H1 (cell line): ENCODE results near the gene TRIM7. TPM values are rescaled to one million over a fixed set of nuclear protein-coding genes. Genes with fewer than 3 reads are reported as not detected.
"Not testable (repeated sequence)": the region's sequence is repeated elsewhere in the genome, so short reads cannot be mapped to it uniquely, and the experiment has no call there.

Experiments used
- CTCF ChIA-PET: fragments of 300-600 bp; sonication (Branson Sonifier 250); formaldehyde crosslinking; loops from one replicate; lab custom pipeline; 2021; ENCODE audit not compliant: partially characterized antibody; lab: Charles Lee
- POLR2A ChIA-PET: fragments of 300-600 bp; sonication (Branson Sonifier 250); formaldehyde crosslinking; loops from one replicate; lab custom pipeline; 2021; ENCODE audit warnings: inconsistent platforms; ENCODE audit not compliant: partially characterized antibody; lab: Charles Lee
- DNase-seq, 2 experiments: peaks; one replicate each; pipeline versions ENCODE4 v3.0.0 to v3.0.0-alpha.2; 2010 to 2022; ENCODE audit warnings: low spot score in 2 of 2, low read depth in 1 of 2, mixed read lengths in 1 of 2
- FAIRE-seq: peaks from 2 replicates; lab custom pipeline; 2011; peaks lifted over from hg19 to GRCh38; lab: Jason Lieb, UNC
- H2AFZ ChIP-seq: 2 replicates; pipeline ENCODE4 v1.8.1; 2012; ENCODE audit warnings: low read length, inconsistent platforms
- H2AK5ac ChIP-seq: 2 replicates; pipeline ENCODE4 v1.6.1; 2013; ENCODE audit warnings: low read depth, low read length
- H2BK120ac ChIP-seq: replicated peaks from 2 replicates; pipeline ENCODE3; 2013; ENCODE audit warnings: low read depth, low read length, inconsistent platforms
- H2BK12ac ChIP-seq: 2 replicates; pipeline ENCODE4 v1.6.1; 2013; ENCODE audit warnings: low read depth, low read length
- H2BK15ac ChIP-seq: 2 replicates; pipeline ENCODE4 v1.6.1; 2013; ENCODE audit warnings: low read length
- H2BK20ac ChIP-seq: 2 replicates; pipeline ENCODE4 v1.6.1; 2013; ENCODE audit warnings: low read length
- H2BK5ac ChIP-seq: 2 replicates; pipeline ENCODE4 v1.6.1; 2013; ENCODE audit warnings: low read depth, low read length
- H3K14ac ChIP-seq: 2 replicates; pipeline ENCODE4 v1.6.1; 2013; ENCODE audit warnings: inconsistent platforms; ENCODE audit not compliant: insufficient read length
- H3K18ac ChIP-seq: 2 replicates; pipeline ENCODE4 v1.6.1; 2013; ENCODE audit warnings: low read length; ENCODE audit errors: extremely low read depth
- H3K23ac ChIP-seq: 2 replicates; pipeline ENCODE4 v1.6.1; 2013; ENCODE audit warnings: inconsistent platforms; ENCODE audit not compliant: insufficient read length
- H3K23me2 ChIP-seq: 2 replicates; pipeline ENCODE4 v1.6.1; 2013; ENCODE audit warnings: low read depth, low read length
- H3K27ac ChIP-seq: 2 replicates; pipeline ENCODE4 v1.6.1; 2011; ENCODE audit warnings: low read depth, low read length, inconsistent platforms
- H3K27me3 ChIP-seq, 4 experiments: replicated peaks in 1 of 4; 1 replicate in 1 of 4; 2 replicates in 3 of 4; pipeline versions ENCODE4 v1.6.1 to v1.8.1; 2011 to 2013; ENCODE audit warnings: low read length in 3 of 4, mild to moderate bottlenecking in 3 of 4, inconsistent platforms in 2 of 4, mixed read lengths in 2 of 4, moderate library complexity in 1 of 4; ENCODE audit not compliant: control insufficient read depth in 3 of 4, insufficient read depth in 3 of 4; ENCODE audit errors: extremely low read depth in 1 of 4
- H3K36me3 ChIP-seq, 4 experiments: 2 replicates each; pipeline versions ENCODE4 v1.6.1 to v1.8.1; 2011 to 2013; ENCODE audit warnings: mild to moderate bottlenecking in 4 of 4, low read length in 3 of 4, moderate library complexity in 2 of 4, control low read depth in 1 of 4, inconsistent platforms in 1 of 4; ENCODE audit not compliant: insufficient read depth in 4 of 4, control insufficient read depth in 2 of 4
- H3K4ac ChIP-seq: replicated peaks from 2 replicates; pipeline ENCODE3; 2013; ENCODE audit warnings: low read length, low read depth, mixed read lengths, inconsistent platforms; ENCODE audit not compliant: insufficient read length
- H3K4me1 ChIP-seq, 4 experiments: replicated peaks in 1 of 4; 1 replicate in 1 of 4; 2 replicates in 3 of 4; pipeline versions ENCODE4 v1.6.1 to v1.8.1; 2011 to 2013; ENCODE audit warnings: low read length in 3 of 4, inconsistent platforms in 2 of 4, mixed read lengths in 1 of 4; ENCODE audit not compliant: insufficient read depth in 4 of 4, control insufficient read depth in 3 of 4
- H3K4me2 ChIP-seq, 2 experiments: 2 replicates each; pipeline versions ENCODE4 v1.6.1 to v1.8.1; 2011 to 2013; ENCODE audit warnings: low read depth in 2 of 2, low read length in 2 of 2, control low read depth in 1 of 2, inconsistent platforms in 1 of 2, mild to moderate bottlenecking in 1 of 2; ENCODE audit not compliant: insufficient read depth in 1 of 2
- H3K4me3 ChIP-seq, 4 experiments: fragments of 200-600, 300-600 bp in 1 of 4; sonication (generic), shearing (Covaris generic), sonication (Bioruptor Twin) in 1 of 4; 2 replicates each; pipeline versions ENCODE4 v1.5.1 to v1.8.1; 2011 to 2016; ENCODE audit warnings: low read length in 4 of 4, low read depth in 3 of 4, control low read depth in 2 of 4, inconsistent platforms in 2 of 4, mild to moderate bottlenecking in 2 of 4, mixed read lengths in 1 of 4, moderate library complexity in 1 of 4; ENCODE audit not compliant: insufficient read depth in 2 of 4; ENCODE audit errors: extremely low read depth in 1 of 4
- H3K56ac ChIP-seq: replicated peaks from 2 replicates; pipeline ENCODE3; 2013; ENCODE audit warnings: low read depth, mild to moderate bottlenecking, mixed read lengths, low read length, inconsistent platforms; ENCODE audit not compliant: insufficient read length
- H3K79me1 ChIP-seq: 2 replicates; pipeline ENCODE4 v1.6.1; 2013; ENCODE audit warnings: low read depth, low read length, control low read depth
- H3K79me2 ChIP-seq, 2 experiments: 2 replicates each; pipeline versions ENCODE4 v1.6.1 to v1.8.1; 2012 to 2013; ENCODE audit warnings: low read length in 2 of 2, mild to moderate bottlenecking in 2 of 2, inconsistent platforms in 1 of 2; ENCODE audit not compliant: insufficient read depth in 2 of 2, control insufficient read depth in 1 of 2
- H3K9ac ChIP-seq, 4 experiments: replicated peaks in 1 of 4; 1 replicate in 1 of 4; 2 replicates in 3 of 4; pipeline versions ENCODE4 v1.6.1 to v1.8.1; 2011 to 2013; ENCODE audit warnings: low read depth in 3 of 4, low read length in 3 of 4, control low read depth in 2 of 4, mild to moderate bottlenecking in 2 of 4, moderate library complexity in 2 of 4, inconsistent platforms in 1 of 4; ENCODE audit errors: extremely low read depth in 1 of 4
- H3K9me3 ChIP-seq, 2 experiments: 2 replicates each; pipeline versions ENCODE4 v1.6.1 to v1.8.1; 2012 to 2013; ENCODE audit warnings: mild to moderate bottlenecking in 2 of 2, moderate library complexity in 2 of 2, control low read depth in 1 of 2, inconsistent platforms in 1 of 2, low read depth in 1 of 2, low read length in 1 of 2, mixed read lengths in 1 of 2; ENCODE audit not compliant: insufficient read depth in 2 of 2
- H4K20me1 ChIP-seq, 2 experiments: replicated peaks in 1 of 2; 2 replicates each; pipeline versions ENCODE3 to v1.8.1; 2011 to 2013; ENCODE audit warnings: inconsistent platforms in 2 of 2, low read length in 2 of 2, mild to moderate bottlenecking in 1 of 2; ENCODE audit not compliant: insufficient read depth in 2 of 2, control insufficient read depth in 1 of 2
- H4K5ac ChIP-seq: 2 replicates; pipeline ENCODE4 v1.6.1; 2013; ENCODE audit warnings: low read length, low read depth, mixed read lengths, inconsistent platforms; ENCODE audit not compliant: insufficient read length
- H4K8ac ChIP-seq: 2 replicates; pipeline ENCODE4 v1.8.0; 2013; ENCODE audit warnings: mild to moderate bottlenecking, moderate library complexity, low read length, inconsistent platforms; ENCODE audit not compliant: insufficient read depth; ENCODE audit errors: extremely low read depth
- H4K91ac ChIP-seq: replicated peaks from 2 replicates; pipeline ENCODE3; 2013; ENCODE audit warnings: low read length, mixed read lengths, inconsistent platforms; ENCODE audit not compliant: insufficient read length
- BCL11A ChIP-seq, 2 experiments: IDR thresholded peaks; one replicate each; pipeline ENCODE4 v1.6.1; 2011; ENCODE audit warnings: low read depth in 2 of 2, low read length in 2 of 2, mild to moderate bottlenecking in 2 of 2
- EZH2 ChIP-seq: fragments of 200-600 bp; sonication (generic); IDR thresholded peaks from 2 replicates; pipeline ENCODE4 v1.7.1; 2012; ENCODE audit warnings: low read depth, mild to moderate bottlenecking, moderate library complexity, low read length, inconsistent platforms; ENCODE audit not compliant: severe bottlenecking
- RBBP5 ChIP-seq: IDR thresholded peaks from 2 replicates; pipeline ENCODE4 v1.7.1; 2012; ENCODE audit warnings: low read depth, mild to moderate bottlenecking, inconsistent platforms, low read length, moderate library complexity, borderline replicate concordance
- SIRT6 ChIP-seq: IDR thresholded peaks from one replicate; pipeline ENCODE4 v1.7.1; 2012; ENCODE audit warnings: low read length, inconsistent platforms
- TCF12 ChIP-seq: IDR thresholded peaks from 2 replicates; pipeline ENCODE4 v1.6.1; 2011; ENCODE audit warnings: low read depth, mild to moderate bottlenecking, low read length
- WGBS, 2 experiments: shearing (Covaris generic) in 1 of 2; methylation state at CpG; one replicate each; pipeline versions ENCODE4 v1.1.6 to v1.1.7; 2013 to 2015; ENCODE audit warnings: low lambda C conversion rate in 2 of 2, mixed read lengths in 2 of 2, inconsistent platforms in 1 of 2, low coverage in 1 of 2, missing lambda C conversion rate in 1 of 2; ENCODE audit not compliant: insufficient replicate concordance in 2 of 2, insufficient coverage in 1 of 2, insufficient read length in 1 of 2; ENCODE audit errors: extremely low coverage in 1 of 2, missing lambda C conversion rate in 1 of 2; 5-methylcytosine and 5-hydroxymethylcytosine counted together
- polyA plus RNA-seq, 7 experiments: library from polyadenylated mRNA; depleted of rRNA in 3 of 7; stranded (reverse) in 5 of 7; unstranded in 2 of 7; fragments of >200 nt in 5 of 7; fragments of 200-250 nt in 2 of 7; gene quantifications; 1 replicate in 5 of 7; 2 replicates in 1 of 7; 4 replicates in 1 of 7; pipeline versions ENCODE4 v1.2.1 to v1.2.3, GENCODE V29; 2011 to 2013; ENCODE audit warnings: missing spikeins in 2 of 7, mixed read lengths in 2 of 7
- total RNA-seq: library from RNA; stranded (reverse); fragmentation: NEBNext Ultra II Directional; extraction: Animal tissue kit (Norgen Biotek cat#: 25700); gene quantifications from 2 replicates; pipeline ENCODE4 v1.2.1, GENCODE V29; 2021

The TRIM7 gene
- total and polyA plus RNA-seq, 2 of the 8 experiments (the other 6 are each of a cell fraction or from before 2014, with no cell fraction given), result 0.36 to 0.47 TPM

- TF ChIP-seq EZH2 (no peak), RBBP5 (no peak), BCL11A (IDR thresholded peaks at IDR 0.05; ENCODE audit: low read depth in 2 of 2, low read length in 2 of 2) (no peak), SIRT6 (no peak), TCF12 (no peak)
- TF ChIP-seq, all 59 proteins: peak for 0
Measured at GRCh38 chr5:181149355-181149754, 55.6 kb downstream of the TRIM7 start (continued).

- DNase-seq, H2BK15ac ChIP-seq, H3K4me3 ChIP-seq, H2AFZ ChIP-seq, H2BK12ac ChIP-seq, FAIRE-seq, H4K8ac ChIP-seq, H2BK120ac ChIP-seq, H2AK5ac ChIP-seq, H2BK20ac ChIP-seq, H4K5ac ChIP-seq, H3K14ac ChIP-seq, H3K79me2 ChIP-seq, H2BK5ac ChIP-seq, H3K79me1 ChIP-seq, H3K23ac ChIP-seq, H3K4me1 ChIP-seq, H3K27ac ChIP-seq, H3K56ac ChIP-seq, H3K18ac ChIP-seq, H3K27me3 ChIP-seq, H3K9ac ChIP-seq, H3K23me2 ChIP-seq, H3K9me3 ChIP-seq, H3K36me3 ChIP-seq, H3K4ac ChIP-seq, H4K20me1 ChIP-seq, H4K91ac ChIP-seq: not testable (repeated sequence)
- 64% methylated on average over 7 of the region's 7 CpGs; no CpG with 5 or more reads in 1 of the 2 experiments for WGBS, 2 experiments
- CTCF ChIA-PET, result interaction anchor here (1.0 to 1.2 kb wide), 4 partner anchors 9 to 35 kb away, joined by 3 to 8 read pairs (median 3); no protein-coding TSS in a partner anchor
- H3K4me2 ChIP-seq, result peak within 1 kb of the TSS in 1 of 2 experiments; percentile 42; a peak in 1 of 4 replicates
- POLR2A ChIA-PET, result interaction anchor here (0.7 kb wide), 1 partner anchor 18 kb away, joined by 3 read pairs; no protein-coding TSS in a partner anchor
Measured at GRCh38 chr5:181146927-181147636, 57.9 kb downstream of the TRIM7 start, which contains the start of gene OR2V2. Gene OR2V2, plus strand, starts transcription at chr5:181147586. Its CDS starts 7,357 bp downstream, at chr5:181154943.
